Stomach (tissue), 9 donors: ENCODE measurements around the gene PGA4. TPM values are rescaled to one million over a fixed set of nuclear protein-coding genes. Genes with fewer than 3 reads are reported as not detected.

ENCODE experiments used
- DNase-seq, 2 donors: peaks; one replicate each; pipeline versions ENCODE4 v3.0.0 to v3.0.0-alpha.2; 2013 to 2019
- H3K27ac ChIP-seq, 5 donors: fragments of 200-600 bp in 4 of 5; sonication (generic) in 4 of 5; one replicate each; pipeline ENCODE4 v1.5.1; 2013 to 2019; ENCODE audit warnings: mild to moderate bottlenecking in 1 of 5, moderate library complexity in 1 of 5
- H3K27me3 ChIP-seq, 3 donors: fragments of 200-600 bp; sonication (generic); one replicate each; pipeline ENCODE4 v1.5.1; 2017 to 2019; ENCODE audit warnings: mixed run types in 1 of 3
- H3K36me3 ChIP-seq, 4 donors: fragments of 200-600 bp; sonication (generic); 1 replicate in 3 of 4; 2 replicates in 1 of 4; pipeline ENCODE4 v1.5.1; 2016 to 2019
- H3K4me1 ChIP-seq, 4 donors: fragments of 200-600 bp; sonication (generic); one replicate each; pipeline ENCODE4 v1.5.1; 2016 to 2019
- H3K4me3 ChIP-seq, 4 donors: fragments of 200-600 bp; sonication (generic) in 3 of 4; one replicate each; pipeline ENCODE4 v1.5.1; 2016 to 2019; ENCODE audit warnings: mild to moderate bottlenecking in 1 of 4
- H3K9me3 ChIP-seq, 4 donors: fragments of 200-600 bp; sonication (generic); one replicate each; pipeline ENCODE4 v1.5.1; 2016 to 2019
- EP300 ChIP-seq: sonication (generic); formaldehyde crosslinking; IDR thresholded peaks from one replicate; pipeline ENCODE4 v1.6.1; 2017; ENCODE audit warnings: antibody characterized with exemption
- POLR2A ChIP-seq, 4 donors: fragments of 450-650 bp; IDR thresholded peaks; one replicate each; pipeline ENCODE4 v1.6.1; 2016; ENCODE audit warnings: antibody characterized with exemption in 4 of 4, control low read depth in 2 of 4, mild to moderate bottlenecking in 1 of 4, moderate library complexity in 1 of 4
- POLR2AphosphoS5 ChIP-seq, 3 donors: sonication (generic); formaldehyde crosslinking; IDR thresholded peaks; one replicate each; pipeline ENCODE4 v1.6.1; 2016; ENCODE audit warnings: antibody characterized with exemption in 3 of 3
- WGBS, 5 donors: extraction: QIAGEN DNeasy Blood & Tissue Kit in 3 of 5; methylation state at CpG; one replicate each; pipeline versions ENCODE4 v1.1.5 to v1.1.7; 2013 to 2018; 5-methylcytosine and 5-hydroxymethylcytosine counted together
- intact Hi-C: fragments of 100-400 bp; cut with DNase I; formaldehyde crosslinking; loops from one replicate; pipeline ENCODE4 v1.15.1; 2023; ENCODE audit warnings: low total_unique reads
- polyA plus RNA-seq, 3 donors: library from polyadenylated mRNA; stranded (reverse); fragments of 200-250 nt; gene quantifications; one replicate each; pipeline ENCODE4 v1.2.3, GENCODE V29; 2013
- total RNA-seq, 5 donors: library from RNA; depleted of rRNA; stranded (reverse); fragments of >200 nt; gene quantifications; one replicate each; pipeline versions ENCODE4 v1.1.0 to v1.2.3, GENCODE V29; 2014 to 2016
- TF ChIP-seq, protein P1 (sequence below), 7 experiments: fragments of 450-650 bp in 4 of 7; fragments of 200-600 bp in 3 of 7; sonication (generic) in 3 of 7; IDR thresholded peaks; one replicate each; pipeline ENCODE4 v1.5.1; 2016 to 2019; ENCODE audit warnings: antibody characterized with exemption in 7 of 7, control low read depth in 2 of 7, mild to moderate bottlenecking in 1 of 7
- donor health status: healthy with polysubstance abuse.
- donor health status: Bipolar disorder and iron deficiency.
- donor health status: healthy.

PGA4 gene
- total and polyA plus RNA-seq, 8 donors = 386 to 107,207 (median 16,893) TPM

- no peaks in the 10 kb centered on the region for H3K9me3 ChIP-seq
- no peaks in the 10 kb centered on the region for H3K27me3 ChIP-seq
- H3K36me3 ChIP-seq = no peaks in the 10 kb centered on the region
- H3K4me1 ChIP-seq = peaks cover 0 to 13% (median 8%) of the 10 kb centered on the region in 4 donors
- no peak overlapping the region for H3K27ac ChIP-seq
- TF ChIP-seq EP300 (no peak), POLR2AphosphoS5 (IDR thresholded peaks at IDR 0.05) (no peak)
- TF ChIP-seq, protein P1, sequence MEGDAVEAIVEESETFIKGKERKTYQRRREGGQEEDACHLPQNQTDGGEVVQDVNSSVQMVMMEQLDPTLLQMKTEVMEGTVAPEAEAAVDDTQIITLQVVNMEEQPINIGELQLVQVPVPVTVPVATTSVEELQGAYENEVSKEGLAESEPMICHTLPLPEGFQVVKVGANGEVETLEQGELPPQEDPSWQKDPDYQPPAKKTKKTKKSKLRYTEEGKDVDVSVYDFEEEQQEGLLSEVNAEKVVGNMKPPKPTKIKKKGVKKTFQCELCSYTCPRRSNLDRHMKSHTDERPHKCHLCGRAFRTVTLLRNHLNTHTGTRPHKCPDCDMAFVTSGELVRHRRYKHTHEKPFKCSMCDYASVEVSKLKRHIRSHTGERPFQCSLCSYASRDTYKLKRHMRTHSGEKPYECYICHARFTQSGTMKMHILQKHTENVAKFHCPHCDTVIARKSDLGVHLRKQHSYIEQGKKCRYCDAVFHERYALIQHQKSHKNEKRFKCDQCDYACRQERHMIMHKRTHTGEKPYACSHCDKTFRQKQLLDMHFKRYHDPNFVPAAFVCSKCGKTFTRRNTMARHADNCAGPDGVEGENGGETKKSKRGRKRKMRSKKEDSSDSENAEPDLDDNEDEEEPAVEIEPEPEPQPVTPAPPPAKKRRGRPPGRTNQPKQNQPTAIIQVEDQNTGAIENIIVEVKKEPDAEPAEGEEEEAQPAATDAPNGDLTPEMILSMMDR (IDR thresholded peaks at IDR 0.05) = no peak
- DNase-seq = no peak
- intact Hi-C loops = no loop called here
- WGBS, 5 donors = 94 to 98% (median 96%) methylated on average over 6 of the region's 6 CpGs
- H3K4me3 ChIP-seq = no peak overlapping the region
These were observed 42.2 kb downstream of the PGA4 start for GRCh38 chr11:61264371-61264770.

DNA sequence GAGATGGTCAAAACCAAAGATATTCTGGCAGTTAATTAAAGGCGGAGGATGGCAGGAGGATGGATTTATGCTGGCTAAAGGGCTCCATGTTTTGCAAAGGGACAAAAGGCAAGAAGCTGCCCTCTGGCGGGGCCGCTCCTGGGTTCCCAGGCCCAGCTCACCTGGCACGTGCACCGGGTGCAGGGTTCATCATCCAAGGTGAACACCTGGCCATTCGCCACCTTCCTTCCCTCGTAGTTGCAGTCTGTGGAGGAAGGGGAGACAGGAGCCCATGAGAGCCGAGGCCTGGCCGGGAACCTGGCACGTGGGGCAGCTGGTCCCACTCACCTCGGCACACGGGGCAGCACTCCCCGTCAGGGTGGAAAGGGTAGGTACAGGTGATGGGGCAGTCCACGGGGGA, 42.6 kb downstream of the PGA4 start:
- H3K4me3 ChIP-seq = no peak overlapping the region
- WGBS, 5 donors = 79 to 100% (median 89%) methylated on average over 7 to 14 of the region's 14 CpGs
- intact Hi-C loops = no loop called here
- no peaks in the 10 kb centered on the region for H3K27me3 ChIP-seq
- TF ChIP-seq, protein P1 (IDR thresholded peaks at IDR 0.05) = no peak
- no peaks in the 10 kb centered on the region for H3K36me3 ChIP-seq
- no peak overlapping the region for H3K27ac ChIP-seq
- no peaks in the 10 kb centered on the region for H3K9me3 ChIP-seq
- peaks cover 0 to 13% (median 8%) of the 10 kb centered on the region in 4 donors for H3K4me1 ChIP-seq
- DNase-seq = no peak

- peaks cover 0 to 13% (median 8%) of the 10 kb centered on the region in 4 donors for H3K4me1 ChIP-seq
These were observed 43.2 kb downstream of the PGA4 start for GRCh38 chr11:61265357-61265756.

GRCh38 chr11:61266602-61267001, 44.5 kb downstream of the PGA4 start:
- 40 to 64% (median 55%) methylated on average over 4 of the region's 4 CpGs for WGBS, 5 donors
- intact Hi-C loops = no loop called here
- DNase-seq = no peak
- no peaks in the 10 kb centered on the region for H3K9me3 ChIP-seq
- TF ChIP-seq, protein P1 (IDR thresholded peaks at IDR 0.05) = no peak
- TF ChIP-seq EP300 (no peak), POLR2AphosphoS5 (IDR thresholded peaks at IDR 0.05) (no peak), POLR2A (IDR thresholded peaks at IDR 0.05) (no peak)
- no peaks in the 10 kb centered on the region for H3K36me3 ChIP-seq
- H3K4me3 ChIP-seq = no peak overlapping the region
- H3K4me1 ChIP-seq = peaks cover 0 to 13% (median 8%) of the 10 kb centered on the region in 4 donors
- no peaks in the 10 kb centered on the region for H3K27me3 ChIP-seq
- no peak overlapping the region for H3K27ac ChIP-seq

More at GRCh38 chr11:61265357-61265756, 43.2 kb downstream of the PGA4 start:
- TF ChIP-seq EP300 (no peak), POLR2AphosphoS5 (IDR thresholded peaks at IDR 0.05) (no peak), POLR2A (IDR thresholded peaks at IDR 0.05) (no peak)
- TF ChIP-seq, protein P1 (IDR thresholded peaks at IDR 0.05) = no peak
- intact Hi-C loops = no loop called here
- H3K36me3 ChIP-seq = no peaks in the 10 kb centered on the region
- no peak for DNase-seq
- H3K9me3 ChIP-seq = no peaks in the 10 kb centered on the region
- H3K27me3 ChIP-seq = no peaks in the 10 kb centered on the region
- no peak overlapping the region for H3K4me3 ChIP-seq
- WGBS, 5 donors = 79 to 83% (median 80%) methylated on average over 14 of the region's 14 CpGs
- H3K27ac ChIP-seq = no peak overlapping the region
